ENCODE results near the gene LACTBL1. TPM values are rescaled to one million over a fixed set of nuclear protein-coding genes. Genes with fewer than 3 reads are reported as not detected.

Gene LACTBL1
- total RNA-seq, 1 donor, result not detected

- peaks cover 9% of the 10 kb centered on the region for H3K4me1 ChIP-seq (ENCODE audit: insufficient read depth, low read length)
- H3K4me3 ChIP-seq (ENCODE audit: insufficient read depth, low read length), result no peak overlapping the region
- no peaks in the 10 kb centered on the region for H3K9me3 ChIP-seq (ENCODE audit: low read depth, low read length)
- no peaks in the 10 kb centered on the region for H3K27me3 ChIP-seq (ENCODE audit: insufficient read depth, low read length)
- no peak for TF ChIP-seq CTCF (IDR thresholded peaks at IDR 0.05; ENCODE audit: extremely low read depth, low read depth, low read length)
- H2AFZ ChIP-seq (ENCODE audit: low read length), result no peak overlapping the region
- H3K27ac ChIP-seq (ENCODE audit: low read depth, low read length), result no peak overlapping the region
- H3K79me2 ChIP-seq (ENCODE audit: insufficient read depth, low read length), result no peaks in the 10 kb centered on the region
- no peaks in the 10 kb centered on the region for H3K36me3 ChIP-seq (ENCODE audit: insufficient read depth, low read length)
- H3K4me2 ChIP-seq (ENCODE audit: insufficient read depth, low read length), result no peak overlapping the region
- no peaks in the 10 kb centered on the region for H4K20me1 ChIP-seq (ENCODE audit: insufficient read depth, low read length)
- no peak for DNase-seq (ENCODE audit: insufficient read length, low spot score, missing footprints)
Measured at GRCh38 chr1:22978299-22978698, 5.6 kb upstream of the LACTBL1 start.

GRCh38 chr1:22976461-22977243 lies 4.0 kb upstream of the LACTBL1 start:
- Histone ChIP-seq H3K4me2 (ENCODE audit: insufficient read depth, low read length) (peak overlapping the region; percentile 61), H4K20me1 (ENCODE audit: insufficient read depth, low read length) (no peaks in the 10 kb centered on the region), H3K27me3 (ENCODE audit: insufficient read depth, low read length) (peaks cover 7% of the 10 kb centered on the region), H3K79me2 (ENCODE audit: insufficient read depth, low read length) (no peaks in the 10 kb centered on the region), H3K9me3 (ENCODE audit: low read depth, low read length) (no peaks in the 10 kb centered on the region), H3K36me3 (ENCODE audit: insufficient read depth, low read length) (no peaks in the 10 kb centered on the region), H3K4me3 (ENCODE audit: insufficient read depth, low read length) (no peak overlapping the region), H3K4me1 (ENCODE audit: insufficient read depth, low read length) (peaks cover 9% of the 10 kb centered on the region), H2AFZ (ENCODE audit: low read length) (peak overlapping the region; percentile 69), H3K27ac (ENCODE audit: low read depth, low read length) (no peak overlapping the region)
- peak; percentile 97 for TF ChIP-seq CTCF (IDR thresholded peaks at IDR 0.05; ENCODE audit: extremely low read depth, low read depth, low read length)
- DNase-seq (ENCODE audit: insufficient read length, low spot score, missing footprints), result peak; percentile 92

GRCh38 chr1:22976127-22976460 lies 3.4 kb upstream of the LACTBL1 start:
- Histone ChIP-seq H4K20me1 (ENCODE audit: insufficient read depth, low read length) (no peaks in the 10 kb centered on the region), H2AFZ (ENCODE audit: low read length) (peak overlapping the region; percentile 69), H3K4me2 (ENCODE audit: insufficient read depth, low read length) (peak overlapping the region; percentile 61), H3K4me1 (ENCODE audit: insufficient read depth, low read length) (peaks cover 9% of the 10 kb centered on the region), H3K36me3 (ENCODE audit: insufficient read depth, low read length) (no peaks in the 10 kb centered on the region), H3K79me2 (ENCODE audit: insufficient read depth, low read length) (no peaks in the 10 kb centered on the region), H3K9me3 (ENCODE audit: low read depth, low read length) (no peaks in the 10 kb centered on the region), H3K27me3 (ENCODE audit: insufficient read depth, low read length) (peaks cover 13% of the 10 kb centered on the region), H3K4me3 (ENCODE audit: insufficient read depth, low read length) (no peak overlapping the region), H3K27ac (ENCODE audit: low read depth, low read length) (no peak overlapping the region)
- TF ChIP-seq CTCF (IDR thresholded peaks at IDR 0.05; ENCODE audit: extremely low read depth, low read depth, low read length), result no peak
- no peak for DNase-seq (ENCODE audit: insufficient read length, low spot score, missing footprints)

GRCh38 chr1:22975694-22976093 lies 3.0 kb upstream of the LACTBL1 start:
- Histone ChIP-seq H3K27ac (ENCODE audit: low read depth, low read length) (no peak overlapping the region), H3K79me2 (ENCODE audit: insufficient read depth, low read length) (no peaks in the 10 kb centered on the region), H2AFZ (ENCODE audit: low read length) (no peak overlapping the region), H3K4me2 (ENCODE audit: insufficient read depth, low read length) (peak overlapping the region; percentile 61), H3K27me3 (ENCODE audit: insufficient read depth, low read length) (peaks cover 16% of the 10 kb centered on the region), H3K36me3 (ENCODE audit: insufficient read depth, low read length) (no peaks in the 10 kb centered on the region), H3K9me3 (ENCODE audit: low read depth, low read length) (no peaks in the 10 kb centered on the region), H3K4me3 (ENCODE audit: insufficient read depth, low read length) (no peak overlapping the region), H3K4me1 (ENCODE audit: insufficient read depth, low read length) (peaks cover 9% of the 10 kb centered on the region), H4K20me1 (ENCODE audit: insufficient read depth, low read length) (no peaks in the 10 kb centered on the region)
- TF ChIP-seq CTCF (IDR thresholded peaks at IDR 0.05; ENCODE audit: extremely low read depth, low read depth, low read length), result no peak
- DNase-seq (ENCODE audit: insufficient read length, low spot score, missing footprints), result no peak

Data from osteoblast (primary cell).